Stimulated activated CD8-positive, alpha-beta memory T cell treated with anti-CD3 and anti-CD28 coated beads, Interleukin-15, amount 100 ng/mL, for 1 hour (primary cell): Measurements from ENCODE around the gene UGGT1.
"Not testable (repeated sequence)": the region's sequence is repeated elsewhere in the genome, so short reads cannot be mapped to it uniquely, and the experiment has no call there.

Experiments
- DNase-seq: peaks from one replicate; pipeline ENCODE4 v3.0.0-alpha.2; 2020; ENCODE audit warnings: low read depth

The UGGT1 gene

GRCh38 chr2:128178149-128178649, 87.2 kb downstream of the UGGT1 start:
- no peak for DNase-seq

GRCh38 chr2:128178650-128179460, 87.9 kb downstream of the UGGT1 start:
- DNase-seq, result no peak

- no peak for DNase-seq
Observed at GRCh38 chr2:128179461-128179755, 88.4 kb downstream of the UGGT1 start.

GRCh38 chr2:128180031-128180430, 89.0 kb downstream of the UGGT1 start:
- no peak for DNase-seq

GRCh38 chr2:128185576-128185975, 94.6 kb downstream of the UGGT1 start:
- no peak for DNase-seq

GRCh38 chr2:128187032-128187654, 96.1 kb downstream of the UGGT1 start:
- no peak for DNase-seq

GRCh38 chr2:128195435-128195984, 104.5 kb downstream of the UGGT1 start:
- DNase-seq, result no peak

- no peak for DNase-seq
Observed at GRCh38 chr2:128196026-128196425, 105.0 kb downstream of the UGGT1 start.

GRCh38 chr2:128196471-128196931, 105.5 kb downstream of the UGGT1 start:
- no peak for DNase-seq

GRCh38 chr2:128197059-128197458, 106.1 kb downstream of the UGGT1 start:
- no peak for DNase-seq

GRCh38 chr2:128198656-128199055, 107.7 kb downstream of the UGGT1 start:
- DNase-seq, result no peak

- DNase-seq, result no peak
Observed at GRCh38 chr2:128199141-128199540, 108.1 kb downstream of the UGGT1 start.

GRCh38 chr2:128202791-128203190, 111.8 kb downstream of the UGGT1 start:
- DNase-seq, result no peak

- DNase-seq, result no peak
Observed at GRCh38 chr2:128206245-128206644, 115.2 kb downstream of the UGGT1 start.

- no peak for DNase-seq
Observed at GRCh38 chr2:128208023-128208422, 117.0 kb downstream of the UGGT1 start.

- not testable (repeated sequence) for DNase-seq
Observed at GRCh38 chr2:128208631-128209324, 117.8 kb downstream of the UGGT1 start.

GRCh38 chr2:128214251-128214650, 123.3 kb downstream of the UGGT1 start:
- DNase-seq, result no peak

- DNase-seq, result no peak
Observed at GRCh38 chr2:128214866-128215460, 124.0 kb downstream of the UGGT1 start.

GRCh38 chr2:128215897-128216642, 125.1 kb downstream of the UGGT1 start:
- DNase-seq, result no peak

- DNase-seq, result no peak
Observed at GRCh38 chr2:128217671-128218070, 126.7 kb downstream of the UGGT1 start.

GRCh38 chr2:128219891-128220290, 128.9 kb downstream of the UGGT1 start:
- DNase-seq, result no peak
